Measurements from ENCODE around the gene DENND1C. TPM values are rescaled to one million over a fixed set of nuclear protein-coding genes. Genes with fewer than 3 reads are reported as not detected.

DENND1C gene
- total and polyA plus RNA-seq, 7 experiments from 2014 or later: 57.3 to 142 (median 118) TPM

DNA sequence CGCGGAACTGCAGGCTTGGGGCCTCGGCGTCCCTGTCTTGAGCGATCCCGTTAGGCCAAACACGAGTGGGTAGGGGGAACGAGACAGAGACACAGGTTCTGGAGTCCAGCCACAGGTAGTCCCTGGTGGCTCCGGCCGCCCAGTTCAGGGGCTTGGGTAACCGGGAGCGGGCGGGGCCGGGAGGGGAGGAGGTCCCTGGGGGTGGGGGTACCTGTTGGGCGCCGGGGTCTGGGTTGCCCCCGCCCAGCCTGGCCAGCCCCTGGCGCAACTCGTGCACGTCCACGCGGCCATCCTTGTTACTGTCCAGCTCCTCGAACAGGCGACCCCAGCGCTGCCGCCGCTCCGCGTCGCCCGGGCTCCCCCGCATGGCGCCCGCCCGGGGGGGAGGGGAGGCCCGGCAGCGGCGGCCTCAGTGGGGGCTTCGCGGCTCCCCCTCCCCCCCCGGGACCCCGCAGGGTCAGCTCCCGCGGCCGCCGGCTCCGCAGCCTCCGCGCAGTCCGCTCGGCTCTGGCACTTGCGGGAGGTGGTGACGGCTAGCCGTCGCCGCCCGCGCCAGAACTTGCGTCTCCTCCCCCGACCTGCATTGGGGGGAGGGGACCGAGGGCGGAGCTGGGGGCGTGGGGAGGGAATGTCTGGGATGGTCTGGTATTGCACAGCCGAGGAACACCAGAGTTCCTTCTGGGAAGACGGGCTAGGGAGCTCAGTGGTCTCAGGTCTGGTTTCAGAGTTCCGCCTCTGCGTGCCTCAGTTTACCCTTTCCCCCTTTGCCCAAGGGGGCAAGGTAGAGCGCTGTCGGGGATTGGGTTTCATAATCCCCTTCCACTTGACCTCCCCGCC, 22.1 kb downstream of the DENND1C start, which contains the start of gene SLC25A23:
SLC25A23 (minus strand) TSS at position 531 of the 837 bp plus-strand sequence; CDS start at position 367, 164 bp downstream.
- ATAC-seq: peak; percentile 22
- peak within 1 kb of the TSS; percentile 92 to 99 (median 98) for H3K4me3 Mint-ChIP-seq

DNA sequence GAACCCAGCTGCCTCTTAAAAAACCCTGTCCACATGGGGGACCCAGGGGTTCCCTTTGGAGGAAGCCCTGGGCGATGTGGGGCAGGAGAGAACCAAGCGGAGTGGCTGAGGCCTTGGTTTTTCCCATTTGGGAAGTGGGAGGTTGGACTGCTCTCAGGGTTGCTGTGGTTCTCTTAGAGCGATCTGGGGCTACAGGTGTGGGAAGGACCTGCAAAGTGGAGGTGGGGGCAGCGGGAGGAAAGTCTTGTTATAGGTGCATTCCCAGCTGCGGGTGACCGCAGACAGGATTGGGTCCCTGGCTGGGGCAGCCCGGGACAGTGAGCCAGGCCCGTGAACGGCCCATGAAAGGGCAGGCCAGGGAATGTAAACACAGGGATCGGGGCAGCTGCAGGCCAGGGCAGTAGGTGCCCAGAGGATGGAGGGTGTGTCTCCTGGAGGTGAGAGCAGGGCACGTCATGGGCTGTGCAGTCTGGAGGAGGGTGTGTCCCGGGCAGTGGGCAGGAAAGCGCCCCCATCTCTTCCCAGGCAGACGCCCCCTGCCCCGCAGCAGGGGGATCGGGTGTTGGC, 22.8 kb downstream of the DENND1C start:
- CTCF ChIA-PET: no interaction called here
- intact Hi-C loops (cut with micrococcal nuclease): no loop called here
- Histone ChIP-seq H3K27me3 (ENCODE audit: control insufficient read depth in 2 of 2, insufficient read depth in 2 of 2, low read length in 2 of 2) (no peaks in the 10 kb centered on the region), H3K9me3 (ENCODE audit: control insufficient read depth in 2 of 3, low read length in 3 of 3) (peaks cover 0 to 18% (median 0%) of the 10 kb centered on the region in 3 experiments), H3K4me3 (ENCODE audit: low read length) (peak overlapping the region; percentile 72), H3K4me1 (ENCODE audit: control insufficient read depth in 2 of 2, insufficient read depth in 2 of 2, low read length in 2 of 2) (peaks cover 0 to 1% of the 10 kb centered on the region in 2 donors), H3K36me3 (ENCODE audit: control insufficient read depth in 2 of 3, insufficient read depth in 3 of 3, low read length in 3 of 3) (peaks cover 0 to 29% (median 14%) of the 10 kb centered on the region in 3 experiments), H3K27ac (ENCODE audit: low read depth, low read length) (peak overlapping the region; percentile 83)
- peaks cover 0 to 2% (median 0%) of the 10 kb centered on the region in 5 donors for H3K27me3 Mint-ChIP-seq
- peak overlapping the region; percentile 52 to 93 (median 83) for H3K27ac Mint-ChIP-seq
- H3K9me3 Mint-ChIP-seq: peaks cover 0 to 22% (median 8%) of the 10 kb centered on the region in 11 donors
- POLR2A ChIA-PET: interaction anchor here (0.5 to 2.3 kb wide), 3 partner anchors 22 to 84 kb away, joined by 3 to 13 read pairs (median 3); partner anchors contain the start of gene DENND1C
- DNase-seq (no peak), ATAC-seq (no peak)
- H3K4me3 Mint-ChIP-seq: peak overlapping the region; percentile 64 to 98 (median 89)
- H3K4me1 Mint-ChIP-seq: peaks cover 8 to 30% (median 24%) of the 10 kb centered on the region in 7 donors
- H3K36me3 Mint-ChIP-seq: peaks cover 15 to 34% (median 26%) of the 10 kb centered on the region in 5 donors

More for the DNA sequence above, 22.1 kb downstream of the DENND1C start, which contains the start of gene SLC25A23:
- Mint-ChIP-seq H3K4me1 (peaks cover 11 to 34% (median 28%) of the 10 kb centered on the region in 7 donors), H3K27me3 (peaks cover 0 to 2% (median 0%) of the 10 kb centered on the region in 5 donors), H3K9me3 (peaks cover 0 to 16% (median 8%) of the 10 kb centered on the region in 11 donors), H3K27ac (peak within 1 kb of the TSS; percentile 83 to 96 (median 91)), H3K36me3 (peaks cover 10 to 27% (median 20%) of the 10 kb centered on the region in 5 donors)
- CTCF ChIA-PET: interaction anchor here (1.1 kb wide), 1 partner anchor 23 kb away, joined by 3 read pairs; the partner anchor contains the start of gene DENND1C
- H3K4me3 ChIP-seq (ENCODE audit: low read length): peak within 1 kb of the TSS; percentile 72
- H3K27me3 ChIP-seq (ENCODE audit: control insufficient read depth in 2 of 2, insufficient read depth in 2 of 2, low read length in 2 of 2): no peaks in the 10 kb centered on the region
- peaks cover 0 to 4% of the 10 kb centered on the region in 2 donors for H3K4me1 ChIP-seq (ENCODE audit: control insufficient read depth in 2 of 2, insufficient read depth in 2 of 2, low read length in 2 of 2)
- intact Hi-C loops (cut with micrococcal nuclease): loop anchor here (1.0 to 5.0 kb wide), 14 partner anchors 22 to 1667 kb away; partner anchors contain the start of genes DENND1C (in 2 of the 2), CLPP (in 1 of the 2), FEM1A (in 1 of the 2) and GPR108 (in 1 of the 2)
- peaks cover 0 to 11% (median 0%) of the 10 kb centered on the region in 3 experiments for H3K9me3 ChIP-seq (ENCODE audit: control insufficient read depth in 2 of 3, low read length in 3 of 3)
- POLR2A ChIA-PET: interaction anchor here (0.5 to 2.3 kb wide), 4 partner anchors 22 to 84 kb away, joined by 3 to 13 read pairs (median 3); partner anchors contain the start of genes DENND1C and KHSRP
- peak within 1 kb of the TSS; percentile 83 for H3K27ac ChIP-seq (ENCODE audit: low read depth, low read length)
- DNase-seq: peak in 8 of 9 donors; percentile 20 to 70 (median 45)
- H3K36me3 ChIP-seq (ENCODE audit: control insufficient read depth in 2 of 3, insufficient read depth in 3 of 3, low read length in 3 of 3): peaks cover 0 to 22% (median 8%) of the 10 kb centered on the region in 3 experiments

DNA sequence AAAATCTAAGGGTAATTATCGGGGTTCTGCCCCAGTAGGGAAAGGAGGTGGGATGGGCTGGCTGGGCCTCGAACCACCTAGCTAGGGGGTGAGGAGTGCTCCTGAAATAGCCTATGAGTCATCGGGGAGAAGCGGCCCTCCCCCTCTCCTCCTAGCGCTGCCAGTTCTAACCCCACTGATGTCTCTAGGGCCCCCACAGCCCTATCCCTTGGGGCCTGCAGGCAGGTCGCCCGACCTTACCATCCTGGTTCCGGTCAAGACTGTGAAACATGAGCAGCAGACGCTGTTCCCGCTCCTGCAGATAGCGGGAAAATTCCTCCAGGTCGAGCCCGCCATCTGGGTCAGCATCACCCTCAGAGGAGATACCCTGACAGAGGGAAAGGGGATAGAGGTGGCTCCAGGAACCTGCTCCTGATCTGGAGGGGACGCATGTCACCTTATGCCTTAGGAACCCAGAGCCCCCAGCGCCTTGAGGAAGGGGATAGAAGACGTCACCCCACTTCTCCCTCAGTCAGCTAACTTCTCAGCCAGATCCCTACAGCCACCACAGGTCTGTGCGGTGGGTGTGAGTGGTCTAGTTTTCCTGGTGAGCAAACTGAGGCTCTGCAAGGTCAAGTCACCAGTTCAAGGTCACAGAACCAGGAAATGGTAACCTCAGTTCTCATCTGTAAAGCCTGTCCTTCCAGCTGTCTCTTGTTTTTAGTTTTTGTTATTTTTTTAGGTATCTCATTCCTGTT, 23.5 kb downstream of the DENND1C start:
- peak overlapping the region in 8 of 9 donors; percentile 52 to 90 (median 82) for H3K27ac Mint-ChIP-seq
- Histone ChIP-seq H3K9me3 (ENCODE audit: control insufficient read depth in 2 of 3, low read length in 3 of 3) (peaks cover 0 to 22% (median 0%) of the 10 kb centered on the region in 3 experiments), H3K27ac (ENCODE audit: low read depth, low read length) (no peak overlapping the region), H3K27me3 (ENCODE audit: control insufficient read depth in 2 of 2, insufficient read depth in 2 of 2, low read length in 2 of 2) (no peaks in the 10 kb centered on the region), H3K4me3 (ENCODE audit: low read length) (no peak overlapping the region), H3K36me3 (ENCODE audit: control insufficient read depth in 2 of 3, insufficient read depth in 3 of 3, low read length in 3 of 3) (peaks cover 0 to 36% (median 18%) of the 10 kb centered on the region in 3 experiments), H3K4me1 (ENCODE audit: control insufficient read depth in 2 of 2, insufficient read depth in 2 of 2, low read length in 2 of 2) (no peaks in the 10 kb centered on the region)
- CTCF ChIA-PET: interaction anchor here (0.6 kb wide), 2 partner anchors 49 to 226 kb away, joined by 4 read pairs; no protein-coding TSS in a partner anchor
- H3K4me1 Mint-ChIP-seq: peaks cover 8 to 28% (median 23%) of the 10 kb centered on the region in 7 donors
- H3K36me3 Mint-ChIP-seq: peaks cover 15 to 40% (median 31%) of the 10 kb centered on the region in 5 donors
- H3K9me3 Mint-ChIP-seq: peaks cover 0 to 26% (median 11%) of the 10 kb centered on the region in 11 donors
- intact Hi-C loops (cut with micrococcal nuclease): no loop called here
- ATAC-seq: no peak
- POLR2A ChIA-PET: interaction anchor here (1.2 to 2.3 kb wide), 2 partner anchors 12 to 23 kb away, joined by 6 to 13 read pairs; partner anchors contain the start of gene DENND1C
- H3K27me3 Mint-ChIP-seq: peaks cover 0 to 2% (median 0%) of the 10 kb centered on the region in 5 donors
- no peak for DNase-seq
- peak overlapping the region; percentile 64 to 98 (median 89) for H3K4me3 Mint-ChIP-seq

DNA sequence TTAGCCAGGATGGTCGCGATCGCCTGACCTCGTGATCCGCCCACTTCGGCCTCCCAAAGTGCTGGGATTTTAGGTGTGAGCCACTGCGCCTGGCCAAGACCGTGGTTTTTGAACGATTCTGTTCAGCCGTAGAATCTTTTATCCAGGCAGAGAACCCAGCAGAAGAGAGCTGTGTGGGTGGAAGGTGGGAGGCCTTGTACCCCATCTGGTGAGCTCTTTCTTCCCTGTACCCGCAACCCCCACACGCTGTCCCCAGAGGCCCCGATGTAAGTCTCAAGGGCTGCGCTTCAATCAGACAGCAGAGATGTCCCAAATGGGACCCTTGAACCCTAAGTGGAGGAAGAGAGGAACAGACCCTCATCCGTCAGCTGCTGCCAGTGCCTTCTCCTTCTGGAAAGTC, 25.7 kb downstream of the DENND1C start:
- no peak overlapping the region for H3K4me3 Mint-ChIP-seq
- peaks cover 0 to 40% (median 18%) of the 10 kb centered on the region in 3 experiments for H3K36me3 ChIP-seq (ENCODE audit: control insufficient read depth in 2 of 3, insufficient read depth in 3 of 3, low read length in 3 of 3)
- ChIA-PET CTCF (no interaction called here), POLR2A (interaction anchor here (0.6 to 1.1 kb wide), 2 partner anchors 28 to 408 kb away, joined by 3 to 4 read pairs; no protein-coding TSS in a partner anchor)
- H3K9me3 Mint-ChIP-seq: peaks cover 0 to 26% (median 12%) of the 10 kb centered on the region in 11 donors
- no peak overlapping the region for H3K27ac ChIP-seq (ENCODE audit: low read depth, low read length)
- intact Hi-C loops (cut with micrococcal nuclease): no loop called here
- H3K4me1 Mint-ChIP-seq: peaks cover 8 to 21% (median 17%) of the 10 kb centered on the region in 7 donors
- no peaks in the 10 kb centered on the region for H3K27me3 Mint-ChIP-seq
- no peaks in the 10 kb centered on the region for H3K4me1 ChIP-seq (ENCODE audit: control insufficient read depth in 2 of 2, insufficient read depth in 2 of 2, low read length in 2 of 2)
- H3K4me3 ChIP-seq (ENCODE audit: low read length): no peak overlapping the region
- DNase-seq: no peak
- H3K27ac Mint-ChIP-seq: no peak overlapping the region
- H3K27me3 ChIP-seq (ENCODE audit: control insufficient read depth in 2 of 2, insufficient read depth in 2 of 2, low read length in 2 of 2): no peaks in the 10 kb centered on the region
- peaks cover 0 to 22% (median 0%) of the 10 kb centered on the region in 3 experiments for H3K9me3 ChIP-seq (ENCODE audit: control insufficient read depth in 2 of 3, low read length in 3 of 3)
- H3K36me3 Mint-ChIP-seq: peaks cover 15 to 58% (median 43%) of the 10 kb centered on the region in 5 donors
- ATAC-seq: no peak

DNA sequence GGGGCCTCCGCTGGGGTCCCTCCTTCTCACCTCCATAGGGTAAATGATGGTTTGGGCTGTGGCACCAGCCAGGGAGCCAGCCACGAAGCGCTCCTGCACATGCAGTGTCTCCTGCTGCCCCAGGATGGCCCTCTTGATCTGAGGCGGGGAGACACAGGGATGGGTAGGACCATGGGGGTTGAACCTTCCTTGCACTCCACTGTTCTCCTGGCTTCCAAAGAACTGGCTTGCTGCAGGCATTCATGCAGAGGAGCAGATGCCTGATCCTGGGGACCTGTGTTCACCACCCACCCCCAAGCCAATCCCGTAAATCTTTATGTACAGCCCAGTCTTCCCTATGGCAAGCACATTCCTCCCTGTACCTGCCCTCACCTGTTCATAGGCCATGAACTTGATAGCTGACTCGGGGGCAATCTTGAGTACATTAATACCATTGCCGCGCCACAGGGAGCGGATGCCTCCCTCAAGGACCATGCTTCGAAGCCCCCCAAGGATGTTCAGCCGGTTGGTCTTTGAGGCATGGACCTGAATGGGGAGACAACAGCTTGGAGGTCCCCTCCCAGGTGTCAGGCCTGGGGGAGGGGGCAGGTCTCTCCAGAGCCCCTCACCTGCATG, 27.5 kb downstream of the DENND1C start:
- Histone ChIP-seq H3K9me3 (ENCODE audit: control insufficient read depth in 2 of 3, low read length in 3 of 3) (peaks cover 0 to 22% (median 0%) of the 10 kb centered on the region in 3 experiments), H3K27ac (ENCODE audit: low read depth, low read length) (no peak overlapping the region), H3K36me3 (ENCODE audit: control insufficient read depth in 2 of 3, insufficient read depth in 3 of 3, low read length in 3 of 3) (peaks cover 0 to 46% (median 18%) of the 10 kb centered on the region in 3 experiments), H3K4me1 (ENCODE audit: control insufficient read depth in 2 of 2, insufficient read depth in 2 of 2, low read length in 2 of 2) (no peaks in the 10 kb centered on the region), H3K4me3 (ENCODE audit: low read length) (no peak overlapping the region), H3K27me3 (ENCODE audit: control insufficient read depth in 2 of 2, insufficient read depth in 2 of 2, low read length in 2 of 2) (no peaks in the 10 kb centered on the region)
- H3K9me3 Mint-ChIP-seq: peaks cover 0 to 26% (median 12%) of the 10 kb centered on the region in 11 donors
- H3K27ac Mint-ChIP-seq: no peak overlapping the region
- ChIA-PET CTCF (no interaction called here), POLR2A (interaction anchor here (0.6 kb wide), 2 partner anchors 26 to 1478 kb away, joined by 3 to 7 read pairs; no protein-coding TSS in a partner anchor)
- H3K27me3 Mint-ChIP-seq: no peaks in the 10 kb centered on the region
- ATAC-seq: no peak
- peak in 1 of 9 donors; percentile 12 for DNase-seq
- intact Hi-C loops (cut with micrococcal nuclease): no loop called here
- H3K36me3 Mint-ChIP-seq: peaks cover 15 to 62% (median 49%) of the 10 kb centered on the region in 5 donors
- peaks cover 5 to 12% (median 8%) of the 10 kb centered on the region in 7 donors for H3K4me1 Mint-ChIP-seq
- no peak overlapping the region for H3K4me3 Mint-ChIP-seq

Measured in naive thymus-derived CD4-positive, alpha-beta T cell (primary cell).